ENCODE results near the gene SF3B5. TPM values are rescaled to one million over a fixed set of nuclear protein-coding genes. Genes with fewer than 3 reads are reported as not detected.

The SF3B5 gene
- total RNA-seq, 2 experiments from 2014 or later: 113 to 124 TPM

- no peaks in the 10 kb centered on the region for H3K36me3 Mint-ChIP-seq (ENCODE audit: low read depth)
- no peaks in the 10 kb centered on the region for H3K27me3 ChIP-seq (ENCODE audit: control insufficient read depth in 1 of 2, insufficient read depth in 2 of 2, low read length in 2 of 2)
- ChIA-PET CTCF (interaction anchor here (0.6 kb wide), 1 partner anchor 56 kb away, joined by 3 read pairs; no protein-coding TSS in a partner anchor), POLR2A (no interaction called here)
- no peak overlapping the region for H3K27ac Mint-ChIP-seq
- no peaks in the 10 kb centered on the region for H3K4me1 Mint-ChIP-seq (ENCODE audit: low read depth)
- no peaks in the 10 kb centered on the region for H3K4me1 ChIP-seq (ENCODE audit: insufficient read depth, low read length)
- no peak for DNase-seq
- H3K4me3 ChIP-seq (ENCODE audit: low read length): no peak overlapping the region
- ATAC-seq (ENCODE audit: poor library complexity): no peak
- H3K36me3 ChIP-seq (ENCODE audit: insufficient read depth, low read length): no peaks in the 10 kb centered on the region
- no peaks in the 10 kb centered on the region for H3K27me3 Mint-ChIP-seq
- H3K9me3 Mint-ChIP-seq: no peaks in the 10 kb centered on the region
- TF ChIP-seq CTCF (IDR thresholded peaks at IDR 0.05): no peak
- no peaks in the 10 kb centered on the region for H3K9me3 ChIP-seq (ENCODE audit: control insufficient read depth in 1 of 2, insufficient read depth in 1 of 2, low read length in 2 of 2)
- H3K27ac ChIP-seq (ENCODE audit: low read depth in 1 of 2, low read length in 2 of 2): no peak overlapping the region
- intact Hi-C loops (cut with DNase I, micrococcal nuclease): no loop called here
- H3K4me3 Mint-ChIP-seq: no peak overlapping the region
Observed at GRCh38 chr6:144123421-144123820, 28.0 kb upstream of the SF3B5 start.

- Histone ChIP-seq H3K9me3 (ENCODE audit: control insufficient read depth in 1 of 2, insufficient read depth in 1 of 2, low read length in 2 of 2) (no peaks in the 10 kb centered on the region), H3K27me3 (ENCODE audit: control insufficient read depth in 1 of 2, insufficient read depth in 2 of 2, low read length in 2 of 2) (no peaks in the 10 kb centered on the region), H3K4me3 (ENCODE audit: low read length) (no peak overlapping the region), H3K27ac (ENCODE audit: low read depth in 1 of 2, low read length in 2 of 2) (no peak overlapping the region), H3K4me1 (ENCODE audit: insufficient read depth, low read length) (no peaks in the 10 kb centered on the region), H3K36me3 (ENCODE audit: insufficient read depth, low read length) (no peaks in the 10 kb centered on the region)
- POLR2A ChIA-PET: no interaction called here
- H3K36me3 Mint-ChIP-seq (ENCODE audit: low read depth): no peaks in the 10 kb centered on the region
- TF ChIP-seq CTCF (IDR thresholded peaks at IDR 0.05): no peak
- CTCF ChIA-PET: interaction anchor here (0.6 kb wide), 1 partner anchor 55 kb away, joined by 3 read pairs; no protein-coding TSS in a partner anchor
- DNase-seq: no peak
- H3K4me1 Mint-ChIP-seq (ENCODE audit: low read depth): no peaks in the 10 kb centered on the region
- H3K4me3 Mint-ChIP-seq: no peak overlapping the region
- H3K27ac Mint-ChIP-seq: no peak overlapping the region
- no peaks in the 10 kb centered on the region for H3K27me3 Mint-ChIP-seq
- H3K9me3 Mint-ChIP-seq: no peaks in the 10 kb centered on the region
- no peak for ATAC-seq (ENCODE audit: poor library complexity)
- intact Hi-C loops (cut with DNase I, micrococcal nuclease): no loop called here
Observed at GRCh38 chr6:144122861-144123260, 27.5 kb upstream of the SF3B5 start.

GRCh38 chr6:144119376-144119775 is 24.0 kb upstream of the SF3B5 start:
- DNase-seq (no peak), ATAC-seq (ENCODE audit: poor library complexity) (no peak)
- intact Hi-C loops (cut with DNase I, micrococcal nuclease): no loop called here
- Histone ChIP-seq H3K4me1 (ENCODE audit: insufficient read depth, low read length) (no peaks in the 10 kb centered on the region), H3K36me3 (ENCODE audit: insufficient read depth, low read length) (no peaks in the 10 kb centered on the region), H3K4me3 (ENCODE audit: low read length) (no peak overlapping the region), H3K9me3 (ENCODE audit: control insufficient read depth in 1 of 2, insufficient read depth in 1 of 2, low read length in 2 of 2) (no peaks in the 10 kb centered on the region), H3K27me3 (ENCODE audit: control insufficient read depth in 1 of 2, insufficient read depth in 2 of 2, low read length in 2 of 2) (no peaks in the 10 kb centered on the region), H3K27ac (ENCODE audit: low read depth in 1 of 2, low read length in 2 of 2) (no peak overlapping the region)
- Mint-ChIP-seq H3K4me1 (ENCODE audit: low read depth) (no peaks in the 10 kb centered on the region), H3K27me3 (no peaks in the 10 kb centered on the region), H3K27ac (no peak overlapping the region), H3K36me3 (ENCODE audit: low read depth) (no peaks in the 10 kb centered on the region), H3K9me3 (no peaks in the 10 kb centered on the region), H3K4me3 (no peak overlapping the region)
- ChIA-PET CTCF (no interaction called here), POLR2A (no interaction called here)
- TF ChIP-seq CTCF (IDR thresholded peaks at IDR 0.05): no peak
